OCI-LY3 (cell line): ENCODE measurements around the gene SPON1.

Experiments used
- EZH2phosphoT487 ChIP-seq: fragments of 200-600 bp; shearing (Covaris generic); IDR thresholded peaks from 2 replicates; pipeline ENCODE4 v1.6.1; 2018; ENCODE audit warnings: antibody characterized with exemption, mixed run types, low read depth
- TF ChIP-seq, protein P1 (sequence below): fragments of 200-600, 300-600 bp; sonication (generic); IDR thresholded peaks from 2 replicates; pipeline ENCODE4 v1.5.1; 2014; ENCODE audit warnings: antibody characterized with exemption, low read length, low read depth

DNA sequence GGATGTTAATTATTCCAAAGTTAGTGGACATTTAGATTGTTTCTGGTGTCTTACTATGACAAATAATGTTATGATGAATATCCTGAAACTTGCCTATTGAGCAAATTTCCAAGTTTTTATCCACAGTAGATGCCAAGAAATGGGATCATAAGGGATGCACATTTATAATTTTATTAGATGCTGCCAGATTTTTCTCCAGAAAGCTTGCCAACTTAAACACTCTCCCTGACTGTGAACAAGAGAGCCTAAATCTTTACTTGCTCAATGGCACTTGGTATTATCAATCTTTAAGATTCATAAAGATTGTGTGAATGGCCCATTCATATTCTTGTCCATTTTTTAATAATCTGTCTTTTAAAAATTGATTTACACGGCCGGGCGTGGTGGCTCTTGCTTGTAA is 82.4 kb downstream of the SPON1 start:
- TF ChIP-seq, protein P1, sequence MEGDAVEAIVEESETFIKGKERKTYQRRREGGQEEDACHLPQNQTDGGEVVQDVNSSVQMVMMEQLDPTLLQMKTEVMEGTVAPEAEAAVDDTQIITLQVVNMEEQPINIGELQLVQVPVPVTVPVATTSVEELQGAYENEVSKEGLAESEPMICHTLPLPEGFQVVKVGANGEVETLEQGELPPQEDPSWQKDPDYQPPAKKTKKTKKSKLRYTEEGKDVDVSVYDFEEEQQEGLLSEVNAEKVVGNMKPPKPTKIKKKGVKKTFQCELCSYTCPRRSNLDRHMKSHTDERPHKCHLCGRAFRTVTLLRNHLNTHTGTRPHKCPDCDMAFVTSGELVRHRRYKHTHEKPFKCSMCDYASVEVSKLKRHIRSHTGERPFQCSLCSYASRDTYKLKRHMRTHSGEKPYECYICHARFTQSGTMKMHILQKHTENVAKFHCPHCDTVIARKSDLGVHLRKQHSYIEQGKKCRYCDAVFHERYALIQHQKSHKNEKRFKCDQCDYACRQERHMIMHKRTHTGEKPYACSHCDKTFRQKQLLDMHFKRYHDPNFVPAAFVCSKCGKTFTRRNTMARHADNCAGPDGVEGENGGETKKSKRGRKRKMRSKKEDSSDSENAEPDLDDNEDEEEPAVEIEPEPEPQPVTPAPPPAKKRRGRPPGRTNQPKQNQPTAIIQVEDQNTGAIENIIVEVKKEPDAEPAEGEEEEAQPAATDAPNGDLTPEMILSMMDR, result no peak
- TF ChIP-seq EZH2phosphoT487, result no peak
